Activated CD8-positive, alpha-beta memory T cell treated with anti-CD3 and anti-CD28 coated beads for 36 hours (primary cell): ENCODE measurements around the gene ROR2. TPM values are rescaled to one million over a fixed set of nuclear protein-coding genes. Genes with fewer than 3 reads are reported as not detected.
"Not testable (repeated sequence)": the region's sequence is repeated elsewhere in the genome, so short reads cannot be mapped to it uniquely, and the experiment has no call there.

Experiments used
- CTCF ChIA-PET: fragments of 350-600 bp; sonication (Branson Sonifier 250); formaldehyde crosslinking; loops from one replicate; lab custom pipeline; 2021; ENCODE audit warnings: antibody characterized with exemption; lab: Charles Lee
- POLR2A ChIA-PET: fragments of 350-600 bp; sonication (Branson Sonifier 250); formaldehyde crosslinking; loops from one replicate; lab custom pipeline; 2021; ENCODE audit warnings: antibody characterized with exemption; lab: Charles Lee
- total RNA-seq, 2 experiments: library from RNA; stranded (reverse); gene quantifications; one replicate each; pipeline ENCODE4 v1.2.3, GENCODE V29; 2021

Gene ROR2
- total RNA-seq, 2 experiments from 2014 or later = not detected

DNA sequence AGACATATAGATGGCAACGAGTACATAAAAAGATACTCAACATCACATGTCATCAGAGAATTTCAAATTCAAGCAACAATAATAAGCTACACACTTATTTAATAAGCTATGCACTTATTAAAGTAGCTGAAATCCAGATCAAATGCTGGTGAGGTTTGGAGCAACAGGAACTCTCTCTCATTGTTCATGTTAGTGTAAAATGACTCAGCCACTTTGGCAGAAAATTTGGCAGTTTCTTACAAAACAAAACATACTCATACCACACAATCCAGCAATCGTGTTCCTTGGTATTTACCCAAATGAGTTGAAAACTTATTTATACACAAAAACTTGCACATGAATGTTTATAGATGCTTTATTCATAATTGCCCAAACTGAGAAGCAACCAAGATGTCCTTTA, 394.9 kb downstream of the ROR2 start:
- POLR2A ChIA-PET = no interaction called here
- CTCF ChIA-PET = interaction anchor here (0.7 kb wide), 1 partner anchor 640 kb away, joined by 3 read pairs; no protein-coding TSS in a partner anchor

- POLR2A ChIA-PET = no interaction called here
- CTCF ChIA-PET = interaction anchor here (0.5 kb wide), 1 partner anchor 165 kb away, joined by 3 read pairs; no protein-coding TSS in a partner anchor
These were observed 400.9 kb downstream of the ROR2 start for GRCh38 chr9:91549177-91549576.

- CTCF ChIA-PET = no interaction called here
- POLR2A ChIA-PET = interaction anchor here (0.6 kb wide), 1 partner anchor 265 kb away, joined by 4 read pairs; no protein-coding TSS in a partner anchor
These were observed 402.9 kb downstream of the ROR2 start for GRCh38 chr9:91547081-91547480.

DNA sequence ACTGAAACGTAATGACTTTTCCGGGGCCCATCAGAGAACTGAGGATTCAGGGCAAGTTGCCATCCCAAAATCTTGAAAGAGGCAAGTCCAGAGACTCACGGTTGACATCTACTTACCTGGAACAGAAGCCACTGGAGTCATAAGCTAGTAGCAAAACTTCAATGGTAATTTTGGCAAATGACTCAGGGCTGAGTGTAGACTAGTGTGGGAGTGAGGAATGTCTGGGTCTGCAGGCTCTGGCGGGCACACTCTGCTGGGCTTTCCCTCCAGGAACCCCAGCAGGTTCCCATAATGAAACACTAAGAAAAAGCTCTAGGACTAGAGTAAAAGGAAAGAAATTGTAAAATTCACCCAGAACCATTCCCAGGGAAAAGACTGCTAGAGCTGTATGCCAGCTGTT, 403.5 kb downstream of the ROR2 start:
- ChIA-PET CTCF (no interaction called here), POLR2A (interaction anchor here (0.6 kb wide), 1 partner anchor 265 kb away, joined by 4 read pairs; no protein-coding TSS in a partner anchor)

- POLR2A ChIA-PET = no interaction called here
- CTCF ChIA-PET = no interaction called here
These were observed 408.3 kb downstream of the ROR2 start for GRCh38 chr9:91541734-91542133.

DNA sequence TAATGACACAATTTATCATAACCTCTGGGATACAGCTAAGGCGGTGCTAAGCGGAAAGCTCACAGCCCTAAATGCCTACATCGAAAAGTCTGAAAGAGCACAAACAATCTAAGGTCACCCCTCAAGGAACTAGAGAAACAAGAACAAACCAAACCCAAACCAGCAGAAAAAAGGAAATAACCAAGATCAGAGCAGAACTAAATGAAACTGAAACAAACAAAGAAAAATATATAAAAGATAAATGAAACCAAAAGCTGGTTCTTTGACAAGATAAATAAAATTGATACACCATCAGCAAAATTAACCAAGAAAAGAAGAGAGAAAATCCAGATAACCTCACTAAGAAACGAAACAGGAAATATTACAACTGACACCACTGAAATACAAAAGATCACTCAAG, 409.5 kb downstream of the ROR2 start:
- CTCF ChIA-PET = not testable (repeated sequence)

GRCh38 chr9:91536211-91536691, 413.8 kb downstream of the ROR2 start:
- POLR2A ChIA-PET = no interaction called here
- CTCF ChIA-PET = no interaction called here

More for the DNA sequence above, 409.5 kb downstream of the ROR2 start:
- POLR2A ChIA-PET = not testable (repeated sequence)

DNA sequence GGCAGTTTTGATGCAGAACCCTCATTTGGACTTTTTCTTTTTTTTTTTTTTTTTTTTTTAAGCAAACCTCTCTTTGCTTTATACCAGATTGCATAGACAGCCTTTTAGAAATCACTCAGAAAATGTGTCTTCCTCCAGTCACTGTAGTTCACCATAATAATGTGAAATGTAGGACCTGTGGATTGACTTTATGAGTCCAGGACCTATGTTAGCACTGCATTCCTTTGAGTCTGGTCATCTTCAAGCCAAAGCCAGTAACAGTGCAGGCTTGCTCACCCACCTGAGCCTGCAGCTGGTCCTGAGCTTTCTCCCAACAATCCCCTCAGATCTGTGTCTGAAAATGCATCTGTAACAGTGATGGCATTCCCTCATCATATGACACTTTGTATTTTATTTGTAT, 415.7 kb downstream of the ROR2 start:
- POLR2A ChIA-PET = no interaction called here
- CTCF ChIA-PET = interaction anchor here (0.7 kb wide), 1 partner anchor 426 kb away, joined by 3 read pairs; no protein-coding TSS in a partner anchor

GRCh38 chr9:91533382-91533781, 416.6 kb downstream of the ROR2 start:
- ChIA-PET CTCF (no interaction called here), POLR2A (no interaction called here)

DNA sequence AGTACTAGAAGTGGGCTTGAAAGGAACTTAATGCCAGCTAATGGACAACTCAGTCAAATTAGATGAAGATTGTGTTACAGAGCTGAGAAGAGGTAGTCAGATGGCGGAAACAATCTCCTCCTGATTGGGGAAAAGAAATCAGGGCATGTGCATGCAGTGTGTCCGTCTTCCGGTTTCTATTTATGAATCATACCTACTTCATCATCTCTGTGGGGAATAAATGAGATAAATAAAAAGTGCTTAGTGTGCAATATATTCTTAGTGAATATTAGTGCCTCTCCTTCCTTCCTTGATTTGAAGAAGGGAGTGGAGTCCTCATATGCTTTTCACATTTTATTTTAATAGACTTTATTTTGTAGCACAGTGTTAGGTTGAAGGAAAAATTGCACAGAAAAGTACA, 417.7 kb downstream of the ROR2 start:
- ChIA-PET POLR2A (no interaction called here), CTCF (no interaction called here)

GRCh38 chr9:91530829-91531228, 419.2 kb downstream of the ROR2 start:
- ChIA-PET CTCF (no interaction called here), POLR2A (no interaction called here)

DNA sequence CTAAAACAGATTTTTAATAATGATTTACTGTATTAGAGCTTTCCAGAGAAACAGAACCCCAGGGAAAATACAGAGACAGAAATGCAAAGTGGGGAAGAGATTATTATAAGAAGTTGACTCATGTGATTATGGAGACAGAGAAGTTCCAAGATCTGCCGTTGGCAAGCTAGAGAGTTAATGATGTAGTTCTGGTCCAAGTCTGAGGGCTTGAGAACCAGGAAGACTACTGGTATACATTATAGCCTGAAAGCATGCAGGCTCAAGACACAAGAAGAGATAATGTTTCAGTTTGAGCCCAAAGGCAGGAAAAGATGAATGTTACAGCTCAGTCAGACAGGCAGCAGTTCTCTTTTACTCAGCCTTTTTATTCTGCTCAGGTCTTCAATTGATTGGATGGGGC, 427.5 kb downstream of the ROR2 start:
- CTCF ChIA-PET = no interaction called here
- POLR2A ChIA-PET = no interaction called here

GRCh38 chr9:91519520-91520277, 430.3 kb downstream of the ROR2 start:
- ChIA-PET CTCF (no interaction called here), POLR2A (no interaction called here)

DNA sequence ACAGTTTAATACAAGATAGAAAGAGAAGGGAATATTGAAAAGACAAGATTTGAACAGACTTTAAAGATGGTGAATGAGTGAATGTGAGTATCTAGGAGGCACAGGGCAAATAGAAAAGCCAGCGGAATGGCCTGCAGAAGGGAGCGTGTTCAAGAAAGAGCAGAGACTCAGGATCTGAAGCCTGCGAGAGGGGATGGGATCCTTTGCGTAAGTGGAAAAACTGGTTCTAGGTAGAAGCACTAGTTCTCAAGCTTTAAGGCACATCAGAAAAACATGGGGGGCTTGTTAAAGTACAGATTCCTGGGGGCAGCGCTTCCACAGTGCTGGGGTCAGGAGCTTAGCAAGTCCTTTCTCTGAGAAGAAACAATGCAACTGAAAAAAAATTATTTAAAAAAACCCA, 431.6 kb downstream of the ROR2 start:
- CTCF ChIA-PET = no interaction called here

DNA sequence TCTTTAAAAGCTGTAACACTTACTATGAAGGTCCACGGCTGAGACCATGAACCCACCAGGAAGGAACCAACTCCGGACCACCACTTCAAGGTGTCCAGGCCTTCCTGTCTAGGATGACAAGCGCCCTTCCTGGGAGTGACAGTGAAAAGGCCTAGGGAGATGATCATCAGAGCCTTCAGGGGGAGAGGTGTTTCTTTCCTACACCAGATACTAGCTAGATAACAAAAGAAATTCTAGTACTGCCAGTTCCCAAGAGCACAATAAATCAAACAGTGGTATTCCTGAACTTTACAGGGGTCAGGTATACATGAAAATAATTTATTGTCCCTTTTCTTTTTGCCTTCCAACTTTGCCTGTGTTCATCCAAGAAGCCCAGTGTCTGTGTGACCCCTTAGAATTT, 432.2 kb downstream of the ROR2 start:
- ChIA-PET CTCF (no interaction called here), POLR2A (no interaction called here)

More for the DNA sequence above, 431.6 kb downstream of the ROR2 start:
- POLR2A ChIA-PET = no interaction called here

DNA sequence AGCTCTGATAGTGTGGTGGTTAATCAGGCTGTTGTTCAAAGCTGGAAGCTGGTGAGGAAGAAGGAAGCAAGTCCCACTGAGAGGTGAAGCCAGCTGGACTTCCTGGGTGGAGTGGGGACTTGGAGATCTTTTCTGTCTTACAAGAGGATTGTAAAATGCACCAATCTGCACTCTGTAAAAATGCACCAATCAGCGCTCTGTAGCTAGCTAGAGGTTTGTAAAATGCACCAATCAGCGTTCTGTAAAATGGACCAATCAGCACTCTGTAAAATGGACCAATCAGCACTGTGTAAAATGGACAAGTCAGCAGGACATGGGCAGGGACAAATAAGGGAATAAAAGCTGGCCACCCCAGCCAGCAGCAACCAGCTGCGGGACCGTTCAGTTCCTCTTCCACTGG, 432.7 kb downstream of the ROR2 start:
- CTCF ChIA-PET, POLR2A ChIA-PET: not testable (repeated sequence)

GRCh38 chr9:91516777-91517176, 433.3 kb downstream of the ROR2 start:
- CTCF ChIA-PET = no interaction called here
- POLR2A ChIA-PET = interaction anchor here (0.6 kb wide), 1 partner anchor 1966 kb away, joined by 4 read pairs; no protein-coding TSS in a partner anchor

DNA sequence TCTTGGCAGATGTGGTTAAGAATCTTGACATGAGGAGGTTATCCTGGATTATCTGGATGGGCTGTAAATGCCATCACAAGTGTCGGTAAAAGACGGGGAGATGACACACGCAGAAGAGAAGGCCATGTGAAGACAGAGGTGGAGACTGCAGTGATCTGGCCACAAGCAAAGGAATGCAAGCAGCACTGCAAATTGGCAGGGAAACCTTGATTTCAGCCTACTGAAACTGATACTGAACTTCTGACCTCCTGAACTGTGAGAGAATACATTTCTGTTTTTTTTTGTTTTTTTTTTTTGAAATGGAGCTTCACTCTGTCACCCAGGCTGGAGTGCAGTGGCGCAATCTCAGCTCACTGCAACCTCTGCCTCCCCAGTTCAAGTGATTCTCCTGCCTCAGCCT, 433.9 kb downstream of the ROR2 start:
- POLR2A ChIA-PET = interaction anchor here (0.6 kb wide), 1 partner anchor 1965 kb away, joined by 4 read pairs; no protein-coding TSS in a partner anchor
- CTCF ChIA-PET = no interaction called here

- ChIA-PET CTCF (no interaction called here), POLR2A (interaction anchor here (0.6 kb wide), 1 partner anchor 415 kb away, joined by 3 read pairs; no protein-coding TSS in a partner anchor)
These were observed 434.8 kb downstream of the ROR2 start for GRCh38 chr9:91515074-91515687.
